ENCODE data around the gene UPP2. TPM values are rescaled to one million over a fixed set of nuclear protein-coding genes. Genes with fewer than 3 reads are reported as not detected.

The UPP2 gene
- total and polyA plus RNA-seq, 2 of the 13 experiments (the other 11 are each of a cell fraction or from before 2014, with no cell fraction given), result 0.07 to 0.28 TPM

DNA sequence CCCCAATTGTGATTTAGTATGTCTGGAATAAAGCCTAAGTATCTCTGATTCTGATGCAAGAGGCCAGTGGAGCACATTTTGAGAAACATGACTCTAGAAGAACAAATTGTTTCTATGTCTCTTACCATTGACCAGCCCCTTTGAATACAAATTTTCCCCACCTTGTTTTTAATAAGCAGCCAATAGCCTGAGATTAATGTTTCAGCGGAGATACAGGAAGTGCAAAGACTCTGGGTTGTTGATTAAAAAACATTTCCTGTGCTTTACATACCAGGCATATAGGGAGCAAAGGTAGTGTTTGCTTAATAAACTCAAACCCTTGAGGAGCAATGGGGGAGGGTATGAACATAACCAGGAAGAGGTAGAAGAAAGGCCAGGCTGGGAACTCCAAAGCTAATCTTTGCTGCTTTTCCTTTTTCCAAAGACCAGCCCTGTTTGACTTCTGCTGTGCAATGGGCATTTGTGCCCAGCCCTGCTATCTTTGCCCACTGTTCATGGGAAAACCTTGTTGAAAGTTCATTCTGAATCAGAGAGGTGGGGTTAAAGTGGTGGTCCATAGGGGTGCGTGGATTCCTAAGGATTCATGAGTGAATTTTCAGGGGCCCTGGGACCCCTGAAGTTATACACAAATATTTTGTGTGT is 29.3 kb downstream of the UPP2 start:
- intact Hi-C loops (cut with micrococcal nuclease; ENCODE audit: unreplicated experiment), result loop anchor here (1.0 to 5.0 kb wide), 4 partner anchors 34 to 254 kb away; partner anchors contain the start of gene ACVR1
- POLR2A ChIA-PET, result interaction anchor here (0.8 to 3.0 kb wide), 21 partner anchors 8 to 328 kb away, joined by 3 to 26 read pairs (median 8); partner anchors contain the start of genes CCDC148, PKP4 and UPP2
- H3K4me3 ChIP-seq (replicated peaks in 1 of 3; ENCODE audit: insufficient read depth in 1 of 3, low read depth in 2 of 3, low read length in 3 of 3), result peak overlapping the region in 2 of 3 experiments; percentile 35 to 56; a peak in 5 of 6 replicates
- no peak overlapping the region for H2AFZ ChIP-seq (ENCODE audit: low read length)
- H3K79me2 ChIP-seq (ENCODE audit: insufficient read depth, low read length), result no peaks in the 10 kb centered on the region
- BruUV-seq (replicated peaks), result no TSS peak
- ATAC-seq (peak; percentile 56), FAIRE-seq (peak; percentile 73), DNase-seq (ENCODE audit: low spot score) (peak; percentile 96)
- no peaks in the 10 kb centered on the region for H3K36me3 ChIP-seq (replicated peaks in 1 of 2; ENCODE audit: control insufficient read depth in 1 of 2, insufficient read depth in 2 of 2, low read length in 2 of 2)
- no peaks in the 10 kb centered on the region for H4K20me1 ChIP-seq (ENCODE audit: insufficient read depth, low read length)
- peak overlapping the region; percentile 91 for H3K4me2 ChIP-seq (ENCODE audit: low read depth, low read length)
- peaks cover 98% of the 10 kb centered on the region for H3K4me1 ChIP-seq (ENCODE audit: insufficient read depth, low read length)
- no peaks in the 10 kb centered on the region for H3K9me3 ChIP-seq (ENCODE audit: low read length)
- peak overlapping the region; percentile 79 for H3K9ac ChIP-seq (ENCODE audit: insufficient read depth, low read depth, low read length)
- in situ Hi-C loops (cut with HindIII; ENCODE audit: extremely low pct_ligation_motif_present, low pct_unique_long_range_greater_than_20kb), result no loop called here
- peak overlapping the region; percentile 98 for H3K27ac ChIP-seq (ENCODE audit: extremely low read length, insufficient read depth, low read length)
- CTCF ChIA-PET (ENCODE audit: low intra/inter-chr PET ratio, low total read pairs), result no interaction called here
- 7% methylated on average over 2 of the region's 2 CpGs for WGBS (ENCODE audit: low lambda C conversion rate)
- H3K27me3 ChIP-seq (ENCODE audit: control insufficient read depth in 1 of 2, insufficient read depth in 2 of 2, low read length in 2 of 2), result no peaks in the 10 kb centered on the region
- TF ChIP-seq CEBPG (CRISPR knock-in tag; IDR thresholded peaks at IDR 0.05) (peak; percentile 84), RARG (CRISPR knock-in tag; IDR thresholded peaks at IDR 0.05; ENCODE audit: low read depth) (no peak), ZNF18 (CRISPR knock-in tag; IDR thresholded peaks at IDR 0.05; ENCODE audit: insufficient replicate concordance) (peak; percentile 6), ZNF326 (CRISPR knock-in tag; IDR thresholded peaks at IDR 0.05; ENCODE audit: borderline replicate concordance) (no peak), REL (CRISPR knock-in tag; conservative IDR thresholded peaks at IDR 0.05) (no peak), HNRNPLL (IDR thresholded peaks at IDR 0.05; ENCODE audit: low read depth, low read length, poor library complexity, severe bottlenecking) (no peak), TCF7L2 (IDR thresholded peaks at IDR 0.05; ENCODE audit: low read depth, low read length) (no peak), ATF1 (CRISPR knock-in tag; IDR thresholded peaks at IDR 0.05) (peak; percentile 72; the same call in 1 of the 2 replicates), CHCHD3 (CRISPR knock-in tag; IDR thresholded peaks at IDR 0.05) (no peak), SMAD9 (CRISPR knock-in tag; IDR thresholded peaks at IDR 0.05) (no peak), ZFP36L1 (CRISPR knock-in tag; IDR thresholded peaks at IDR 0.05) (peak; percentile 90; the same call in 1 of the 2 replicates), PHB2 (IDR thresholded peaks at IDR 0.05; ENCODE audit: partially characterized antibody) (no peak), ZNF737 (CRISPR knock-in tag; IDR thresholded peaks at IDR 0.05; ENCODE audit: borderline replicate concordance) (no peak), GZF1 (CRISPR knock-in tag; IDR thresholded peaks at IDR 0.05) (peak; percentile 42; the same call in 1 of the 2 replicates), TBX2 (CRISPR knock-in tag; IDR thresholded peaks at IDR 0.05; ENCODE audit: borderline replicate concordance) (peak; percentile 76; the same call in 1 of the 2 replicates), ZNF230 (CRISPR knock-in tag; IDR thresholded peaks at IDR 0.05) (no peak)
- TF ChIP-seq, protein P1, sequence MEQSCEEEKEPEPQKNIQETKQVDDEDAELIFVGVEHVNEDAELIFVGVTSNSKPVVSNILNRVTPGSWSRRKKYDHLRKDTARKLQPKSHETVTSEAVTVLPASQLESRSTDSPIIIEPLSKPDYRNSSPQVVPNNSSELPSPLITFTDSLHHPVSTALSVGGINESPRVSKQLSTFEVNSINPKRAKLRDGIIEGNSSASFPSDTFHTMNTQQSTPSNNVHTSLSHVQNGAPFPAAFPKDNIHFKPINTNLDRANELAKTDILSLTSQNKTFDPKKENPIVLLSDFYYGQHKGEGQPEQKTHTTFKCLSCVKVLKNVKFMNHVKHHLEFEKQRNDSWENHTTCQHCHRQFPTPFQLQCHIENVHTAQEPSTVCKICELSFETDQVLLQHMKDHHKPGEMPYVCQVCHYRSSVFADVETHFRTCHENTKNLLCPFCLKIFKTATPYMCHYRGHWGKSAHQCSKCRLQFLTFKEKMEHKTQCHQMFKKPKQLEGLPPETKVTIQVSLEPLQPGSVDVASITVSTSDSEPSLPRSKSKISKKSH (CRISPR knock-in tag; IDR thresholded peaks at IDR 0.05; ENCODE audit: borderline replicate concordance), result no peak
- TF ChIP-seq, protein P2, sequence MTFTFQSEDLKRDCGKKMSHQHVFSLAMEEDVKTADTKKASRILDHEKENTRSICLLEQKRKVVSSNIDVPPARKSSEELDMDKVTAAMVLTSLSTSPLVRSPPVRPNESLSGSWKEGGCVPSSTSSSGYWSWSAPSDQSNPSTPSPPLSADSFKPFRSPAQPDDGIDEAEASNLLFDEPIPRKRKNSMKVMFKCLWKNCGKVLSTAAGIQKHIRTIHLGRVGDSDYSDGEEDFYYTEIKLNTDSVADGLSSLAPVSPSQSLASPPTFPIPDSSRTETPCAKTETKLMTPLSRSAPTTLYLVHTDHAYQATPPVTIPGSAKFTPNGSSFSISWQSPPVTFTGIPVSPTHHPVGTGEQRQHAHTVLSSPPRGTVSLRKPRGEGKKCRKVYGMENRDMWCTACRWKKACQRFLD (CRISPR knock-in tag; IDR thresholded peaks at IDR 0.05; ENCODE audit: borderline replicate concordance), result no peak
- TF ChIP-seq, protein P3, sequence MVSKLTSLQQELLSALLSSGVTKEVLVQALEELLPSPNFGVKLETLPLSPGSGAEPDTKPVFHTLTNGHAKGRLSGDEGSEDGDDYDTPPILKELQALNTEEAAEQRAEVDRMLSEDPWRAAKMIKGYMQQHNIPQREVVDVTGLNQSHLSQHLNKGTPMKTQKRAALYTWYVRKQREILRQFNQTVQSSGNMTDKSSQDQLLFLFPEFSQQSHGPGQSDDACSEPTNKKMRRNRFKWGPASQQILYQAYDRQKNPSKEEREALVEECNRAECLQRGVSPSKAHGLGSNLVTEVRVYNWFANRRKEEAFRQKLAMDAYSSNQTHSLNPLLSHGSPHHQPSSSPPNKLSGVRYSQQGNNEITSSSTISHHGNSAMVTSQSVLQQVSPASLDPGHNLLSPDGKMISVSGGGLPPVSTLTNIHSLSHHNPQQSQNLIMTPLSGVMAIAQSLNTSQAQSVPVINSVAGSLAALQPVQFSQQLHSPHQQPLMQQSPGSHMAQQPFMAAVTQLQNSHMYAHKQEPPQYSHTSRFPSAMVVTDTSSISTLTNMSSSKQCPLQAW (CRISPR knock-in tag; IDR thresholded peaks at IDR 0.05), result peak; percentile 95
